Activated T-helper 1 cell treated with anti-CD3 and anti-CD28 coated beads, Interleukin-2, amount 50 U/mL, for 16 hours (primary cell): ENCODE measurements around the gene UFSP2.
A peak's percentile ranks its signal among the peaks of the same experiment; 100 is the strongest.

Experiments used
- DNase-seq, 2 donors: peaks; one replicate each; pipeline ENCODE4 v3.0.0-alpha.2; 2020; ENCODE audit warnings: low read depth in 1 of 2, low spot score in 1 of 2

The UFSP2 gene, protein sequence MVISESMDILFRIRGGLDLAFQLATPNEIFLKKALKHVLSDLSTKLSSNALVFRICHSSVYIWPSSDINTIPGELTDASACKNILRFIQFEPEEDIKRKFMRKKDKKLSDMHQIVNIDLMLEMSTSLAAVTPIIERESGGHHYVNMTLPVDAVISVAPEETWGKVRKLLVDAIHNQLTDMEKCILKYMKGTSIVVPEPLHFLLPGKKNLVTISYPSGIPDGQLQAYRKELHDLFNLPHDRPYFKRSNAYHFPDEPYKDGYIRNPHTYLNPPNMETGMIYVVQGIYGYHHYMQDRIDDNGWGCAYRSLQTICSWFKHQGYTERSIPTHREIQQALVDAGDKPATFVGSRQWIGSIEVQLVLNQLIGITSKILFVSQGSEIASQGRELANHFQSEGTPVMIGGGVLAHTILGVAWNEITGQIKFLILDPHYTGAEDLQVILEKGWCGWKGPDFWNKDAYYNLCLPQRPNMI

DNA sequence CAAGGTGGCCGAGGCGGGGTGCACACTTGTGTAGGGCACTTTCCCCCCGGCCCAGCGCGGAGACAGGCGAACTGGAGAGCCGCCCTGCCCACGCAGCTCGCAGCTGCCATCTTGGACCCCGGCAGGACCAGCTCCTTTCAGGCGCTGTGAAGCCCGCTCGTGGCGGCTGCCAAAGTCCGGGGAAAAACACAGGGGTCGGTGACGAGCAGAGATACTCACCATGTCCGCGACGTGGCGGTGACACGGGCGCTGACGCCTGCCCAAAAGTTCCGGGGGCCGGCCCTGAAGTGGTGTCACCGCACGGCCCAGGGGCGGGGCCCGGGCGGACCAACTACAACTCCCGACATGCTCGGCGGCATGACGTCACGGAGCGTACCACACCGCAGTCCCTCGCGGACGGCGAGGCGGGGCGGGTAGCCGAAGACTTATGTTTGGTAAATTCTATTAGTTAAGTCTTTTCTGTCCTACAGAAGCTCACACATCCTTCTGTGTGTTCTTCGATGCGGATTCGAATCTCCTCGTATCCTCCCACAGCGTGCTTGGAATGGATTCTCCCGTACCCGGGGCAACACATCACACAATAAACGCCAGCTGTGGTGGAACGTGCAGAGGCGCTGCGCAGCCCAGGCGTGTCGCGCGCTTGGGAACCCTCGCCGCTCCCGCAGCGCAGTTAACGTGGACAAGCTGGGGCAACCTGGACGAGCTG is at the start of gene UFSP2:
TSS of gene UFSP2 (minus strand) at position 318 of the 706 bp plus-strand sequence. CDS start at position 222, 96 bp downstream.
- DNase-seq = peak; percentile 80 to 85

DNA sequence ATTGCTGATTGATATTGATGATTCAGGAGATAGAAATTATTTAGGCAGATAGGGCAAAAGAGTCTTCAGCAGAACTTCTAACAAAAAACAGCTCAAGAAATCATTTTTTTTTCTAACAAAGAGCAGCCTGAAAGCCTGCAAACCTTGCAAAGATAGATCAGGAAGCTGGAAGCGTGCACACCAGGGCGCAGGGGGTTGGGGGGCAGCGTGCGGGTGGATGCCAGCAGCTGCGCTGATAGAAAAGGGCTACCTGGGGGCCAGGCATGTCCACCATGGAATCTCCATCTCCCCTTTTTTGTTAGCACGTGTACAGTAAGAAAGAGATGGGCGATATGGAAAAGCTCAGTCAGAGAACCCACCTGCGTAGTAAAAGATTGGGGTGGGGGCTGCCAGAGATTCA is 47.5 kb upstream of the UFSP2 start:
- DNase-seq = no peak

DNA sequence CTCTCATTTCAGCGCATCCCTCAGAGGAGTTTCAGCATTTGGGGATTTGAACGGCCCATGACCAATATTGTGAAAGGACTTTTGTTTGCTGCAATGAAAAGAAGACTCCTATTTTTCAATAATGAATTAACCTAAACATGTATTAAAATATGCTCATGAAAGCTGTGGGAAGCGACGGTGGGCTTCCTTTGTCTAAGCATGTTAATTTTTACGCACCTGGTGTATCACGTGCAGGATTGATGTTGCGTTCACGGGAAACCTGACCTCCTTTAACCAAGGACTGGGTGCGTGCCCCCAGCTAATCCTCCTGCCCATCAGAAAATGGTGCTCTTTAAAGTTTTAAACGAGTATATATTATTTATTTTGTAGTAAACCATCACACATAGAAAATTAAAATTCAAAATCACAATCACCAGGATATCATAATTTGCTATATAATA is 46.4 kb upstream of the UFSP2 start:
- DNase-seq = no peak

DNA sequence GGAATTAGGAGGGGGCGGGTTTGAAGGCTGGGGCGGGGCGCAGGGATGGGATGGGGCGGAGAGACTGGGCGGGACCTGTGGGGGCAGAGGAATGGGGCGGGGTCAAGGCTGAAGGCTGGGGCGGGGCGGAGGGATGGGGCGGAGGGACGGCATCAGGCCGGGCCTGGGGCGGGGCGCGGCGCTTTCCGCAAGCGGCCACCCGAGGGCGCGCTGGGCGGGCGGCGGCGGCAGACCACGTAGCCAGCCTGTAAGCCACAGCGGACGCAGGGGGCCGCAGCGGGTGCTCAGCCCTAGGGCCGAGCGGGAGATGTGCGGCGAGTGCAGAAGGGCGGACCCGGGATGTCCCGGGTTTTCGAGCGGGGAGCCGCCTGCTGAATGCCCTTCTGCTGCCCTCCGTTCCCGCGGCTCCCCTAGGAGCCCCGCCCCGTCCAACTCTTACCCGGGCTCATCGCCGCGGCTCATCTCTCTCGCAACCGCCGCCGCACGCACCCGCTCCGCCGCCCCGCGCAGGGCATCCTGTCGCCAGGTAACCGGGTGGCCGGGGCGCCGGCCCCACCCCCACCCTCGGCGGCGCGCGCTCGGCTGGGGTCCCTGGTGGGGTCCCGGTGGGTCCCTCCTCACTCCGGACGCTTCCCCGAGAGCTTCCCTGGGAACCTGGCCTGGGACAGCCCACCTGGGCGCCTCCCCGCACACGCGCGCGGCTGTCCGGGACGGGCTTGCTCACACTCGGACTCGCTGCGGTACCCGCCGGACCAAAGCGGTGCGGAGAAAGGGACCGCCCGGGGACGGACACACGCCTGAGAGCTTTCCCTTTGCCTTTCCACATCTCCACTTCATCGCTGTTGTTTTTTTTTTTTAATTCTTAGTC is 45.7 kb upstream of the UFSP2 start, which contains the start of gene CCDC110:
TSS of gene CCDC110 (minus strand) at position 499 of the 868 bp plus-strand sequence. CDS start at position 449, 50 bp downstream.
- DNase-seq = peak; percentile 85 to 90

DNA sequence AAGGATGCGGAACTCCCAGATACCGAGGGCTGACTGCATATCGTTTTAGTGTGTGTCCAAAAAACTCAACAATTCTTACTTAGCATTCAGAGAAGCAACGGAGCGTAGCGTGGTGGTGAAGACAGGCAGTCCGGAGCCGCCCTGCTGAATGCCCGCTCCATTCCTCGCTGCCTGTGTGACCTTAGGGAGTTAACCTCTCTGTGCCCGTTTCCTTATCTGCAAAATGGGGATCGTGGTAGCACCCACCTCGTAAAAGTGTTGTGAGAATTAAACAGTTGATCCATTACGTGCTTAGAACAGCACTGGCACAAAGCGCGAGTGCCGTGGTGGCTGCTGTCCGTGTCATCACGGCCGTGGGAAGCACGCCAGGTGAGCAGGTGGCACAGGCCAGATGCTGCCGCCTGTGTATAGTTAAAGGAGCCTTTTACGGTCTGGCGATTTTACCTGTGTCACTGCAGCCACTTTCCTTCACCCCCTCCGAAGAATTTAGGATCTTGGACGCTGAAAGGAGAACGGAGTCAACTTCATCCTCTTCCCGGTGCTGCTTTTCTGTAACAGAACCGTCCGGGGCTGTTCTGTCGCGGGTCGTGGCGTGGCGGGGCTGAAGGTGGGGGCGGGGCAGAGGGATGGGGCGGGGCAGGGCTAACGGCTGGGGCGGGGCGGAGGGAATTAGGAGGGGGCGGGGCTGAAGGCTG is 44.9 kb upstream of the UFSP2 start:
- DNase-seq = peak in 1 of 2 donors; percentile 15

DNA sequence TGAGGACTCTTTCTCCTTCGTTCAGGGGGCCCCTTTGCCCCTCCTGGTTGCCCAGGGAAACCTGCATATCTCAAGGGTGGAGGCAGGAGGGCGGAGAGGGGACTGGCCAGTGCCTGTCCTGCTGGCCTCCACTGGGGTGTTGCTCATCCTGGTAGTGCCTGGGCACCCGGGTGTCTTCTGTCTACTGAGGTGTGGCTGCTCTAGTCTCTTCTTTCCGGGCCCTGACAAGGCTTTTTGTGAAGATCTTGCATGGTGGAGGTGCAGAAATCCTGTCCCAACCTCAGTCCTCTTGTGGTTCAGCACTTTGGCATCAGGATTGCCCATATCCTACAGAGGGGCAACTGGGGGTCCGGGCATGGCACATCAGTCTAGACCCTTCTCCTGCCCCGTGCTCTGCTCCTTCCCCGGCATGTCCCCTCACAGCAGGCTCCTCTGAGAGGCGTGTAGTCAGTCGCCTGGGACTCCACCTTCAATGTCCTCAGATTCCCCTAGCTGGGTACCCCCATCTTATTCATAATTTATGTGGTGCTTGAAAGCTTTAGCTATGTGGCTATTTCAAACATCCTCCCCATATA is 43.9 kb upstream of the UFSP2 start:
- DNase-seq = no peak

DNA sequence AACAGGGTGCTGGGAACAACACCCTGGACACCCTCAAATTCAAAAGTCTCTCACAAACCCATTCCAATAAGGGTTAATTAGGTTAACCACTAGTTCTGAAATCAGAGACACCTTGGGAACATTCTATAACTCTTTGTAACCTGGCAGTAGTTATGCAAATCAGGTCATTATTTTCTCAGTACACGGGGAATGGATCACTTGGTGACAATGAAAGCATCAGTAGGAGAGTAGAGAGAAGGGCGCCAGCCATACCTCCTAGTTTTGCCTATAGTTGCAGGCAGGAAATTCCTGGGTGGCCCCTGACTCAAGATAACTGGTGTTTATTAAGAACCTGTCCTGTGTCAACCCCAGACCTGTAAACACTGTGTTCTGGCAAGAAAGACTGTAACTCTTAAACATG is 43.2 kb upstream of the UFSP2 start:
- no peak for DNase-seq

DNA sequence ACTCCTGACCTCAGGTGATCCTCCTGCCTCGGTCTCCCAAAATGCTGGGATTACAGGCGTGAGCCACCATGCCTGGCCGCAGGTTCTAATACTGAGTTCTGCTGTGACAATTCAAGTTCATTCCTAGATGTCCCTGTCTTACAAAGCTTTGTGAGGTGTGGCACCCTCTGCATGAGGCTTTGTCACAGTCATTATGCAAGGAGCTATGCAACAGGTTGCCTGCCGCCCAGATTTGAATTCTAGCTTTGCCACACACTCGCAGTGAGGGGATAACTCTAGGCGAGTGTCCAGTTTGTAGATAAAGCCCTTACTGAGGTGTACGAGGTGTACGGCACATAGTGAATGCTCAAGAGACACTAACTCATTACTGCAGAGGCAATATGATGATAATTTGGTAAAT is 42.2 kb upstream of the UFSP2 start:
- DNase-seq = no peak

DNA sequence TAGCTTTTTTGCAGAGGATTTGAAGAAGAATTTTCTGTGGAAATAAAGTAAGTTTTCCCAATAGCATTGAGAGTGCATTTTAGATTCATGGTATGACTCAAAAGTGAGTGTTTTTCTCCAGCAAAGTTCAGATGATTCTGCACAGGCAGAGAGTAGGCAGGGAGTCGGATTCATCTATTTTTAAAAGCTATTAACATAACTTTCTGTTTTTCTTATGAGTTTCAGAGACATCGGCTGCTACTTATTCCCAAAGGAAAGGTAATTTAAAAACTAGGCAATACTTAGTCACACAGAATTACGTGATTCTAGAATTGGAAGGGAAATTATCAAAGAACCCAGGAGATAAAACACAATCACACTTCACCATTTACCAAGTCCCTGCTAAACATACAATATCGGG is 41.3 kb upstream of the UFSP2 start:
- DNase-seq = no peak

DNA sequence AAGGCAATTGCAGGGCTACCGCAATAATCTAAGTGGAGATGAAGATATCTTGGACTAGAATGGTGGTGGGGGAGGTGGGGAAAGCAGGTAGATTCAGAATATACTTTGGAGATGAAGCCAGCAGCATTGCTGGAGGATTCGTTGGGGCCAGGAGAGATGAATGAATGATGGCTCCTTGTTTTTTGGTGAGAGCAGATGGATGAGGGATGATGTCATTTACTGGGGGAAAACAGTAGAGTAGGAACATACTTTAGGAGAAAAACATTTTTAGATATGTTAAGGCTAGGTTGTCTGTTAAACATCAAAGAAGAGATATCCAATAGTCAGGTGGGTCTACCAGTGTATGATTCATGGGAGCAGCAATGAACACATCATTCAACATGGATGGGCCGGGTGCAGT is 39.9 kb upstream of the UFSP2 start:
- no peak for DNase-seq

DNA sequence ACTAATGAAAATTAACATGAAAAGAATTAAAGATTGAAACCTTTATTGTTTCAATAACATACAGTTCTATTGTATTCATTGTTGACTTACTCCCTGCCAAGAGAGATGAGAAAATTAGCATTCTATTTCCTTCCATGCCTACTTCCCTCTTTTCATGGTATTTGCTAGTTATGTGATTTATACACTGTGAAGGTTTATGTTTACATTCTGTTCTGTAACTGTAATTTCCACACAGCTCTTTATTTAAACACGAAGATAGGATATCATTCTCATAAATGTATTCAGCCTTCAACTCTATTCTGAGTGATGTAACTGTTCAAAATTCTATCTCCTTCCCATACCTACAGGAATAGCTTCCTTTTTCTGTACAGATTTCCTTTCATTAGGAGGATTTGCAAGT is 39.1 kb upstream of the UFSP2 start:
- DNase-seq = no peak

DNA sequence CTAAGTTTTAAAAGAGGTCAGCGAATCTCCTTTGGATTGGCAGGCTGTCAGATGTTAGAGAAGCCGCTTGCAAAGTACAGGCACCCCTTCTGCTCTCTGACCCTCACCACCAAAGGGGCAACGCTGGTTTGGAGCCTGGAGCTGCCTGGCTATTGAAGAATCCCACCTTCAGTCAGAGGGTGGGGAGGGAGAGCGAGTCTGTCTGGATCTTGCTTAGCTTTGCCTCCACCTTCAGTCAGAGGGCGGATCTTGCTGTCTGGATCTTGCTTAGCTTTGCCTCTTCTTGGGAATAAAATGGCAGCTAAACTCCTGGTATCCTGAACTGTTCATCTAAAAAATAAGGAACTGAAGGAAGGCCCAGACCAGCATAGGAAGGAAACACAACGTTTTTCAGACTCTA is 38.4 kb upstream of the UFSP2 start:
- no peak for DNase-seq

DNA sequence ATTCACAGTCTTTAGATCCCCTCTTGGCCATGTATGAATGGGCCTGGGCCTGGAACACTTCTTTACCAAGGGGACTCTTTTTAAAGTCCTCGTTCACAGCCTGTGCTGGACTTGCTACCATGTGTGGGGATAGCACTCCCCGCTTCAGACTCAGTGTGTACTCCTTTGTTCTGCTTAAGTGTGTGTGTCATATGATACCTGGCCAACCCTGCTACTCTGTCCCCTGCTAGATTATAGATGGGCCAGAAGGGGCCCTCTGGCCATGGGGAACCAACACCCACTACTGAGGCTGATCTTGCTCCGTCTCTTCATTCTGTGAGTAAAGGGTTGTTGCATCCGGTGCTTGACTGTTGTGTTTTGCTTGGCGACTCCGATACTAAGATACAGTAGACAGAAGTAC is 37.8 kb upstream of the UFSP2 start:
- no peak for DNase-seq

DNA sequence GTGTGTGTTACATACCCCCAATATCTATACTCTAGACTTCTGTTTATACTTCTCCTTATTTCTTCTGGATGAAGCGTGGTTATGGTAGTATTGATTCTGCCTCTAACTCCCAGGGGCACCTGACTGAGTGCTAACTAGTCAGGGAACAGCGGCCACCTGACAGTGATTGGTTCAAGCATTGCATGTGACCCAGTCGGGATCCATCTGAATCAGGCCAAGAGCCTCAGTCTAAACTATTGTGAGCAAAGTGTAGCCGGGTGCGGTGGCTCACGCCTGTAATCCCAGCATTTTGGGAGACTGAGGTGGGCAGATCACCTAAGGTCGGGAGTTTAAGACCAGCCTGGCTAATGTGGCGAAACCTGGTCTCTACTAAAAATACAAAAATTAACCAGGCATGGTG is 35.8 kb upstream of the UFSP2 start:
- no peak for DNase-seq

DNA sequence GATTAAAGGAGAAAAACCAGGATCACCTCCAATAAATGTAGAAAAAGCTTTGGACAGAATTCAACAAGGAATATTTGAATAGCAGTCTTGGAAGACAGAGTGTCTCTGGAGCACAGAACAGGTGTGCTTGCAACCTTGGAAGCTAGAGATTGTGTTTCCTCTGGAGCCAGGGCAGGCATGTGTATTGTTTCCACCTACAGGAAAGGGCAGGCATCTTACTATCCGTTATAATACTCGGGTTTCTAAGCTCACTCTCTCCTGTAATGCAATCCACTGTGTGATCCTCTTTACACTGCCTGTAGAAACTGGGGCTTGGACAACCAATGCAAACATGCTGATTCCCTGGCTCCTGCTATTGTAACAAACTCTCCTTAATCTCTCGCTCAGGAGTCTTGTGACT is 31.4 kb upstream of the UFSP2 start:
- DNase-seq = no peak

DNA sequence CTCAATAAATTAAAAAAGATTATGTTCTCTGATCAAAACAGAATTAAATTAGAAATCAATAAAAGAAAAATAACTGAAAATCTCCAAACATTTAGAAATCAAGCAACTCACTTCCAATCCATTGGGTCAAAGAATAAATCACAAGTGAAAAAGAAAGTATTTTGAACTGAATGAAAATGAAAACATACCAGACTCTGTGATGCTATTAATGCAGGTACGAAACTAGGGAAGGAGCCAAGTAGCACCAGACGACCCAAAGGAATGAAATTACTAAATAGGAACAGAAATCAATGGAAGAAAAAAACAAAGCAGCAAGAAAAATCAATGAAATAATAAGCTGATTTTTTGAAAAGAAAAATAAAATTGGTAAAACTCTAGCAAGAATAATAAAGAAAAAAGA is 30.4 kb upstream of the UFSP2 start:
- DNase-seq = no peak

DNA sequence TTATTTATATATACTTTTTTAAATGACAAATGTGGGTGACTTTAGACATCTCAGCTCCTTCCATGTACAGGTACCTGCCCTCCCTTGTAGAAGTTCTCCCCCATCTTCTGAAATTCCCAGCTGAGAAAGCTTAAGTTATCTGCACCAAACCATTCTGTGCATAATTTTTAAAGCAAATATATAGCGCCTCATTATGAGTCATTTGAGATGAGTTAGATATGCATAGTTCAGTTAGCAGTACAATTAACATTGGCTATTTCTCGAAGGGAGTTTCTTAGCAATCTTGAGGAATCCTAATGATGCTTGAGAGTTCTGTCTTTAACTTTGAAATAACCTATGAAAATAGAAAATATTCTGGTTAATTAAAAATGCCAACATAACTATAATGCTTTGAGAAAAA is 19.4 kb upstream of the UFSP2 start:
- DNase-seq = no peak

DNA sequence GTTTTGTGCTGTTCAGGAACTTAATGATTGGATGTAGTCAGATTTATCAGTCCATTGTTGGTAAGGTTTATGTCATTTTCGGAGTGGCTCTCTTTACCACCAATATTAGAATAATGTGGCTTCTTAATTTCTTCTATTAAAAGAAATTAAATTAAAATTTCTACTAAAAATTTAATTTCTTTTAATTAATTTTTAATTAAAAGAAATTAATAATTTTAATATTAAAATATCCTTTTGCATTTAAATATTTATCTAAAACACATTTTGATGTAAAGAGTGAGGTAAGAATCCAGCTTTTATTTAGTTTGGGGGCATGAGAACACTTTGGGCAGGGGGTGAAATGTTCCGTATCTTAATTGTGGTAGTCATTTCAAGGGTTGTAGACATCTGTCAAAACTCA is 15.7 kb upstream of the UFSP2 start:
- DNase-seq = no peak

DNA sequence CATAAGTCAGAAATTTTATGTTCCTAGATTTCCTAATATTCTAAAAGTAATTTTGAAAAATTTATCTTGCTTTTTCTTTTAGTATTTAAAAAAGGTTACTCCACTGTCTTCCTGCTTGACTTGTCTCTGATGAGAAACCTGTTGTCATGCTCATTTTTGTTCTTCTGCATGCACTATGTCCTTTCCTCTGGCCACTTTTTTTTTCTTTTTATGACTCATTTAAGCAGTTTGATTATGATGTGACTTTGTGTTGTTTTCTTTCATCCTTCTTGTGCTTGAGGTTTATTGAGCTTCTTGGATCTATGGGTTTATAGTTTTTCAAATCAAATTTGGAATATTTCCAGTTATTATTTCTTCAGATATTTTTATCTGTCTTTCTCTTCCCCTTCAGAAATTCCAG is 12.0 kb upstream of the UFSP2 start:
- no peak for DNase-seq

DNA sequence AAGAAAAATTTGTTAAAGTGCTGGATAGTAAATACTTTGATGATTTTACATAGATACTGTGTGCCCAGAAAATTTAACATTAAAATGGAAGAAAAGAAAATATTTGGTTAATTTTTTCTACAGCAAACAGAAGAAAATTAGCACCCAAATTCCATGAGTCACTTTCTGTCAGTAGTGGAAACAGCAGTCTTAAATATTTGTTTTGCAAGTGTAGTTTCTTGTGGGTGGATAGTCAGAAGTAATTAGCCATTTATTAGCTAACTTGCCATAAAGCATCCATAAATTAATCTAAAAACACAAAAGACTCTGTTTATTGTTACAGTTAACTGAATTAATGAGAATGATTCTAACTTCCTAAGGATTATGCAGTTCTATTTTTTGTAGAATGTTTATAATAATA is 9.7 kb upstream of the UFSP2 start:
- no peak for DNase-seq
